ENCODE measurements around the gene SLC22A4.

SLC22A4 gene

DNA sequence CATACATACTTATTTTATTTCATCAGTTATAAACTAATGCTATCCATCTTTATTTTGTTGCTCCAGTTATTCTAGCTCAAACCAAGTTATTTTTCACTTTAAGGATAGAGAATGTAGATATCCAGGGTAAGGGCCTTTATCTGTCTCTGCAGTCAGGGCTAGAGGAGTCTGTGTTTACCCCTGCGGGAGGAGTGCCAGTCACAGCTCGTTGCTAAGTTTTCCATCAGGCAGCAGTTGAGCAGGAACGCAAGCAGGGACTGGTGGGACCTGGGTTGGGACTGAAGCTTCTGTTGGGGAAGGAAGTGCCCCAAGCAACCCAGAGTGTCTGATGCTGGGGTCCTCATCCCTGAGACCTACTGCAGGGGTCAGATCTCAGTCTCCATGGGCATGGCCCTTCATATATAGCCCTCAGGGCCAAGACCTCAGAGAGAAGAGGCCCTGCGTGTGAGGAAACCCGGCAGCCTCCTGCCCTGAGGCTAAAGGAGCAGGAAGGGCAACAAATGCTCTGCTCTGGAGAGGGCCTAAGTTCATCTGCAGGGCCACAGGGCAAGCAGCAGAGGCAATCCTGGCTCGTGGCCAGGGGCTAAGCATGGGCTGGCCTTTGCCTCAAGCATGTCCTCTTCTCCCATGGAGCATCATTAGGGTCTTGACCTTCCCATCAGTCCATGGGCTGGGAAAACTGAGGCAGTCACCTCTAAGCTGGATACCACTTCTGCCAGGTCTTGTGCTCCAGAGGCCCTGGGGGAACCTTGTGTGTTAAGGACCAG is 6.6 kb downstream of the SLC22A4 start:
- DNase-seq (ENCODE audit: low read depth) = no peak

DNA sequence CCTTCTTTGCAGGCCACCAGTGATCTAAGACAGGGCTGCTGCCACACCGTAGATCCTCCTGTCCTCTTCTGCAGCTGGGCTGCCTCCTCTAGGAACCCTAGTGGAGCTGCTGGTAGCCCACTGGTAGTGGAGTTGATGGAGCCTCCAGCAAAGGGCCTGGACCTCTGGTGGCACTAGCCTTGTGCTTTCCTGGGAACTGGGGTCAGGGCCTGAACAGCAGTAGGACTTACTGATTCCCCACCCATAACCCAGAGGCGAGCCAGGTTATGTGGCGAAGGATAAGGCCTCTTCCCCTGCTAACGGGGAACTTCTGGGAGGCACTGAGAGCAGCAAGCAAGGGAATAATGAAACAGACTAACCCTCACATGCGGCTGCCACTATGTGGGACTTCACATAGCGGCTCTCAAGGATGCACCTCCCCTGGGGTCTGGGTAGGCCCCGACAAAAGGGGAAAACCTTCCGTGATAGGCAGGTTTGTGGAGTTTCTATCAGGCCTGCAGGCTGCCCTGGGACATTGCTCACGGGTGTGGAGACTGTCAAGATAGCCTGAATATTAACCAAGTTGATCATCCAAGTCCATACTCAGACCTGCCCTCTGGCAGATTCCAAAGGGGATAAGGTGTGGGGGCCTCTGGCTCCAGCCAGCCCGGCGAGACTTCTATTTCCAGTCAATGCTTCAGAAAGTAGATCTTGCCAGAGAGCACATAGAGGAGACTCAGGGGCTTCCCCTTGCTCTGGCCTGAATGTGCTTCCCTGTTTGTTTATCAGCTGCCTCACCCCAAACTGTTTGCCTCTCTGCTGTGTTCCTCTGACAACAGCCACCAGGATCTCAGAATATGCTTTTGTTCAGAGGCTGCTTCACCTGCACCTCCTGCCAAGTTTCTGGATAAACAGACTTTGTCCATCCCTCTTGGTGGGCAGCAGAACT is 7.4 kb downstream of the SLC22A4 start:
- no peak for DNase-seq (ENCODE audit: low read depth)

DNA sequence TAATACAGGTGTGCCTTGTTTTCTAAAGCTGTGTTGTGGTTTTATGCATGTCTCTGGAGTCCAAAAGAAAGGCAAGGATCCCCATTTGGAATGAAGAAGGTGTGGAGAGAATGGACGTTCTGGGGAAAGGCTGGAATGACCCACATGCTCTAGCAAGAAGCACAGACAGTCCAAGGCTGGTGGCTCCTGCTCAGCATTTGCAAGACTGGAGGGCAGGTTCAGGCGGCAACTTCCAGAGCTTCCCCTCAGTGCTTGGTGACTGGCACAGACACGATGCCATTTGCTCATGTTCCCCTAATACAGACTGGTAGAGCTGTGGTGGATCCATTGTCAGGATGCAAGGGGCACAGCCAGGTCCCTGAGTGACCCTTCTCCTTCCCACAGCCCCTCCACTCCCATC is 8.2 kb downstream of the SLC22A4 start:
- DNase-seq (ENCODE audit: low read depth) = no peak

DNA sequence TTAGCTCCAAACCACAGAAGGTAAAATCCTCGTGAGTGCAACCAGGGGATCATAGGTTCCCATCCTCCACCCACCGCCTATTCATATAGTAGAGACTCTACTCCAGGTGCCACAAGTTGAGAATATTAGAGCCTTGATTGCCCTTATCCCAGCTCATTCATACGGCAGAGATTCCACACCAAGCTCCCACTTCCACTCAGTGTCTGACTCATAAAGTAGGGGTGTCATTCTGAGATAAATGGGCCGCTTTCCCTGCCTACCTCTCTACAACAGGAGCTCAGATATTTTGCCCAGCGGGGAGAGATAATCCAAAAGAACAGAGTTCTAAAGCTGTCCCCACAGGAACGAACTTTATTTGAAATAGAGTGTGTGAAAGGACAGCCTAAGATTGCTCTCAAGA is 9.4 kb downstream of the SLC22A4 start:
- no peak for DNase-seq (ENCODE audit: low read depth)

DNA sequence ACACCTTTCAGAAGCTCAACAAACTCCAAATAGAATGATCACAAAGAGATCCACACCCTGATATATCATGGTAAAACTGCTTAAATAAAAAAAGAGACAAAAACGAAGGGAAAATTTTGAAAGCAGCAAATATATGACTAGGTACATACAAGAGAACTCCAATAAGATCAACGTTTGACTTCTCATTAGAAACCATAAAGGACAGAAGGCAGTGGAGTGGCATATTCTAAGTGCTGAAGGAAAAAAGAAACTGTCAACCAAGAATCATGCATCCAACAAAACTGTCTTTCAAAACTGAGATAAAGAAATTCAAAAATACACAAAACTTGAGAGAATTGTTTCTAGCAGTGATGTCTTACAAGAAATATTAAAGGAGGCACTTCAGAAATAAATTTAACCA is 11.2 kb downstream of the SLC22A4 start:
- no peak for DNase-seq (ENCODE audit: low read depth)

DNA sequence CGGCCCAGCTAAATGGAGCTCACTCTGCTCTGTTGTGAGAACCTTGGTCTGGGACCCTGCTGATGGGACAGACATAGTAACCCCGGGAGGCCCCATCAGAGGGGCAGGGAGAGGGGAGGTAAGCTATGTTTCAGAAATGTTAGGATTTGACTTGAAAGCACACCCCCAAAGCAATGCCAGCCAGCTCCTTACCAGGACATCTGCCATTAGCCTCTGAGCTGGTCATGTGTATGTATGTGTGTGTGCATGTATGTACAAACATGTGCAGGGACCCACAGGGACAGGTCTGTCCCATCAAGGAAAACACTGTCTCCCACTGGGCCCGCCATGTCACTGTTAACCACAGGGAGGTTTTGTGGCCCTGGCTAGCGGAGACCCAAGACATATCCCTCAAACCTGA is 14.5 kb downstream of the SLC22A4 start:
- no peak for DNase-seq (ENCODE audit: low read depth)

DNA sequence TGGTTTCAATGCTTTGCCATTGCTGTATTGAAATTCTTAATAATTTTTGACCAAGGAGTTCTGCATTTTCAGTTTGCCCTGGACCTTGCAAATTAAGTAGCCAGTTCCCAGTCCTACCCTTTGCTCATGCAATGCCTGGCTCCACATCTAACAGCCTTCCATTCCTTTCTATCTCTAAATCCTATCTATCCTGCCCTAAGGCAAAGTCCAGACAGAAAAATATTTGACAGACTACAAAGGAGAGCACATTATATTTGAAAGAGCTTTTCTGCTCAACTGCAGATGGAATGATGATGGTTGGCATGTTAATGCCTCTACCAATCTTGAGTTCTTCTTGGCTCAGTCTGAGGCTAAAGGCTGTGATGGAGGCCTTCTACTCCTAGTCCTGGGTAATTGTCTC is 15.5 kb downstream of the SLC22A4 start:
- DNase-seq (ENCODE audit: low read depth) = no peak

DNA sequence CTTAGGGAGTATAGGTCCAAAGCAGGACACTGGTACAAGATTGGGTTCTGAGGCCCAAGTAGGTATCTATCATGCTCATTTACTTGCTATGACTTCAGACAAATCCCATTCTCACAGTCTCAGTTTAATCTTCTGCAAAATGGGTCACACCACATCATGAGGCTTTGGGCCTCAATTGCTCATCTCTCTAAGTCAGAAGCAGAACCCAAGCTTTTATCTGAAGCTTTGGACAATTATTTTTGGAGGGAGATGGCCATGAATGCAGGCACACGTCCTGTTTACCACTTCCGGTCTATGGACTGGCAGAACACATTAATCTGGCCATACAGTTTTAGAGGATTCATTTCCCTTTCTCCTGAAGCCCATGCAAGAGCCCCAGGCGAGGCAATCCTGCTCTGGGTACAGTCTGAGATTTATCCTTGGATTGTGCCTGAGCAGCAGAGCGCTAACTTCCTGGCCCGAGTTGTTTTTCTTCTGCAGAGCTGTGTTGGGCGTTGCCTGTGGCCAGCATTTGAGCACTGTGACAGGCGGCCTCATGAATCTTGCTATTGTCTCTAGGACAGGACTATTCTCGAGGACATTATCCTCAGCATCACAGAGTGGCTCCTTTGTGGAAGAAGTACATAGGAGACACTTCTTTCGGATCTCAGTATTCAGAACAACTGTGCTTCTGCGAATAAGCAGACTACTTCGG is 16.1 kb downstream of the SLC22A4 start:
- no peak for DNase-seq (ENCODE audit: low read depth)

DNA sequence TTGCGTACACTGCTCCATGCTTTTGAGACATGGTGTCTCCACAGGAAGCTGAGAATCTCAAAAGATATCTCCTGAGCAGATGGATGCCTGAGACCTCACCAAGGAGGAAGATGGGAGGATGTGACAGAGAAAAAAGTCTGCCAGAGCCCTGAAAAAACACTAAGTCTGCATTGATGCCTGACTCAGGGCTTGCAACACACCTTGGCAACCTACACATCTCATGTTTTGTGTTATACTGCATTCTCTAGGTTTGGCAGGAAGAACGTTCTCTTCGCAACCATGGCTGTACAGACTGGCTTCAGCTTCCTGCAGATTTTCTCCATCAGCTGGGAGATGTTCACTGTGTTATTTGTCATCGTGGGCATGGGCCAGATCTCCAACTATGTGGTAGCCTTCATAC is 19.2 kb downstream of the SLC22A4 start:
- DNase-seq (ENCODE audit: low read depth) = no peak

DNA sequence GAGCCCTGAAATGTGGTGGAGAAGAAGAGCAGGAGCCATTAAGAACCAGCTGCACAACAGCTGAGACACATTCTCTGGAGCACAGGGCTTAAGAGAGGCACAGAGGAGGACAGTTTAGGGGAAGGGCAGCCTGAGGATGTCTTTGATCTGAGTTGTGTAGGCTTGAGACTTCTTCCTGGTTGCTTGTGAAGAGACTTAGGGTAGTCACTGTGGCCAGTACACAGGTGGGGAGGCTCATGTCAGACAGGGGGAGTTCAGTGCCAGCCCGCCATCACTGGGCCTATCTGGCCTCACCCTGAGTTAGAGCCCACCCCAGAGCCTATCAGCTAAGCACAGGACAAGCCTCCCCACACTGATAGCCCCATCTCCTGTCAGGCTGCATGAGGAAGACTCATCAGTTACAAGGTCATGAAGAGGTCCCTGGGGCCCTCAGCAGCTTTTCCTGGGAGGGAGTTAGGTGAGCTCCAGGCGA is 19.8 kb downstream of the SLC22A4 start:
- no peak for DNase-seq (ENCODE audit: low read depth)

DNA sequence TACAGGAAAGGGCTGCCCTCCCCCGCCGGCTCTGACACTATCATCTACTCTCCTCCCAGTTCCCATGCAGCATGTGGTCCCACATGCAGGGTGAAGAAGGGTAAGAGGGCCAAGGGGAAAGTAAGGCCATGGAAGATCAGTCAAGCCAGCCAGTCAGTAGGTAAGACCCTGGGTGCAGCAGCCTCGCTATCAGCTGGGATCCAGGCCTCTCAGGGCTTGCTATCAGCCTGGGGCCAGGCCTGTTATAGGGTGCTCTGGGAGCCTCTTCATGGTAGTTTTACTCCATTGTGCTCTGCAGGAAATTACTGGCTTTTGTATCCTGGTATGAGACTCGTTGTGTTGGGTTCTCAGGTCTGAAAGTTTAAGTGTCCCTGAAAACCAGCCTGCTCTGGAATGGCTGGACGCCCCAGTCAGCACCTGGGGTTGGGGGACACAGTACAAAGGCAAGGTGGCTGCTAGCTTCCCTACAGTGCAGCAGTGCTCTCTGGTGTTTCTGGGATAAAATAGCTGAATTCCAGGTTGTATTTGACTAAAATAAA is 21.4 kb downstream of the SLC22A4 start:
- no peak for DNase-seq (ENCODE audit: low read depth)

DNA sequence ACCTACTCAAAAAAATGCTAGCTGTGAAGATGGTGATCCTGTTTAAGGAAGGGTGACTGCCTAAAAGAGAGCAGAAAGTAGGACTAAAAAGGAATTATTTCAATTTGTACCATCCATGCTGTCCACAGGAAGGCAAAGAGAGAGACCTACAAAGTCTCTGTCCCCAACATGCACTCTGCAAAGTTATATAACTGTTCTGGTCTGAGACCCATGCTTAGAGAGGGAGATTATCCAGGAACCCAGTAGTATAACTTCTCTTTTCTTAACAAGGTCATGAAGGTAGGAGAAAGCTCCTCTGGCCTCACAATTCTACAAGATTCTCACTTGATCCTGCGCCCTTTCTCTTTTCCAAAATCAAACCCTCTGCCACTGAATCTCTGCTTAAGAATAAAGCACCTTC is 25.8 kb downstream of the SLC22A4 start:
- no peak for DNase-seq (ENCODE audit: low read depth)

DNA sequence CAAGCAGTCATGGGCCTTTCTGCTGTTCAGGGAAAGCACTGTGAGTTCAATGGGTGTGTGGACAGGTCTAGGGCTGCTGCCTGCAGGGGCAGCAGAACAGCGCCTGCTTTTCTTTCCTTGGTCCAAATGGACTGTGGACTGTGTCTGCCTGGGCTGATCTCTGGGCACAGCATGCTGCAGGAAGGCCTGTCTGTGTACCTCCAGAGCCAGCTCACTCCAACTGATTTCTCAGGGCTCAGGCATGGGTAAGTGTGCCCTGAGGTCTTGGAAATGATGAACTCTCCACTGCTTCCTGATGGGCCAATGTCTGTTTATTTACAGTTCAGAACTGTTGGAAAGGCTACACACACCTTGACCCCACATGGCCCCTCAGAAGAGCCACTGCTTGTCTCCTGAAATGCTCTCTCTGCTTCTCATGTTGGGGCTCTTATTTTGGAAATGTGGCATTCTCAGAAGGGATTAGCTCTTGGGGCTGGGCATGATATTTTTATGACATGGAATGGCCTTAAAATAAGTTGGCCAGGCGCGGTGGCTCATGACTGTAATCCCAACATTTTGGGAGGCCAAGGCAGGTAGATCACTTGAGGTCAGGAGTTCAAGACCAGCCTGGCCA is 27.0 kb downstream of the SLC22A4 start:
- DNase-seq (ENCODE audit: low read depth) = no peak

DNA sequence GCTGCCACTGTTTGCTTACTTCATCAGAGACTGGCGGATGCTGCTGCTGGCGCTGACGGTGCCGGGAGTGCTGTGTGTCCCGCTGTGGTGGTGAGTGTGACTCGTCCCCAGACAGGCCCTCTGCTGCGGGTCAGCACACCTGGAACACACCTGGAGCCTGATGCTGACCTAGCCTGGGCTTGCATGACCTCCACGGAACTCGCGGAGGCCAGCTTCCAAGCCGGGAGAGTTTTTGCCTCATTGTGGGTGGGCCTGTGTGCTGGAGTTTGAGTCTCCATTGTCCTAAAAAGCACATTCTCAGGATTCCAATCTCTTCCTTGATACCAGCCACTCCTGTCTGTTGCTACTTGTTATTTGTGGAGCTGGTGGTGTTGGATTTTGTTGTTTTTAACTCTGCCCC is 28.1 kb downstream of the SLC22A4 start:
- no peak for DNase-seq (ENCODE audit: low read depth)

DNA sequence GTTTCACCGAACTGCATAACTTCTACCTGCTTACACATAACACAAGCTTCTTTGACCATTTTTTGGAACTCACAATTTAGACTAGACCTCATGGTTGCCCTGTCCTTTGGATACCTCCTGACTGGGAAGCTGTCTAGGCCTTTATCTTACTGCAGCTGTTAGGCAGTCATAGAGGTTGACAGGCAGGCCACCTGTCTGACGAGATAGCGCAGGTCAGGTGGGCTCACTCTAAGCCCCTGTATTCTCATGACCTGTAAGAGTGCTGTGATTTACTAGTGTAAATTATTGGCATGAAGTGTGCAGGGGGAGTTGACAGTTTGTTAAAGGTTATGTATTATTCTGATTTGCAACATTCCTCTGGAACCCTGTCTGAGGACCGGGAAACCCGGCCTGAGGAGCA is 29.0 kb downstream of the SLC22A4 start:
- no peak for DNase-seq (ENCODE audit: low read depth)

DNA sequence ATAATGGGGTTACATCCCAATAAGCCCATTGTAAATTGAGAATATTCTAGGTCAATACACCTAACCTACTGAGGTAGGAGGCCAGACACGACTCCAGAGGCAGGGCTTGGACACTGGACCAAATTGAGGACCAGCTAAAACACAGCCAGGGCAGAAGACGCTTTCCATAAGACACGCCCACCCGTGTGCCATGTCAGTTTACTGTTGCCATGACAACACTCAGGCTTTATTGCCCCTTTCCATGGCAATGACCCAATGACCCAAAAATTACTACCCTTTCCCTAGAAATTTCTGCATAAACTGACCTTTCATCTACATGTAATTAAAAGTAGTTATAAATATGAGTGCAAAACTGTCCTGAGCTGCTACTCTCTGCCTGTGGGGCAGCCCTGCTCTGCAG is 31.5 kb downstream of the SLC22A4 start:
- no peak for DNase-seq (ENCODE audit: low read depth)

DNA sequence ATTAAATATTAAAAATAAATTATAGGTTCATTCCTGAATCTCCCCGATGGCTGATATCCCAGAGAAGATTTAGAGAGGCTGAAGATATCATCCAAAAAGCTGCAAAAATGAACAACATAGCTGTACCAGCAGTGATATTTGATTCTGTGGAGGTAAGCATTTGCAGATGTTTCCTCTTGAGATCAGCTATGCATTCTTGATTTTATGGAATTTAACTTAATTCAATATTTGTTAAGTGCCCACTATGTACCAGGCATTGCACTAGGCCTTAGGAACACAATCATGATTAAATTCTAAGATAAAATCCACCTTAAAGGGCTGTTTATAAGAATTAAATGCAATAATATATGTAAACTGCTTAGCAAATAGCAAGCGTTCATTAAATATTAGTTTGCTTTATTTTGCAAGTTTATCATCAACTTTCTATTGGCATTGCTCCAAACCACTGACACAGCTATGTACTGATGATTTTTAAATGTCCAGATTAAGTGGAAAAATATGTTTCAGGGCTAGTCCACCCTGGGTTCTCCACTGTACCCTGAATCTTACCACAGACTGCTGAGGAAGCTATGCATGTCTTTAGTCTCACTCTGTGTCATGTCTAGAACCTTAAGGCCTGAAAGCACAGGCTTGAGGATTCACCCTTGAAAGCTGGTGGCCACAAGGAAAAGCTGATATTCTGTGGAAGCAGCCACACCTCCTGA is 33.2 kb downstream of the SLC22A4 start:
- no peak for DNase-seq (ENCODE audit: low read depth)

DNA sequence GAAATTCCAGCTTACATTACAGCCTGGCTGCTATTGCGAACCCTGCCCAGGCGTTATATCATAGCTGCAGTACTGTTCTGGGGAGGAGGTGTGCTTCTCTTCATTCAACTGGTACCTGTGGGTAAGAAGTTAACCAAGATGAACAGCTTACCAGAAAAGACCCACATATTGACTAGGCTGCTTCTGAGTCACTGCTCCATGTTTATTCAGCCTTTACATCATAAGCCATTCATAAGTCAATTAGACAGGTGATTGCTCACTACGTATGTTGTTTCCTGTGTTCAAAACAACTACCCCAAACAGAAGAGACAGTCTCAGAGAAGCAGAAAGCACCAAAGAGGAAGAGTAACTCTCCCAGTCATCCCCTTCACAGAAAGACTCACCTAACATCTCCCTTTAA is 40.6 kb downstream of the SLC22A4 start:
- no peak for DNase-seq (ENCODE audit: low read depth)

DNA sequence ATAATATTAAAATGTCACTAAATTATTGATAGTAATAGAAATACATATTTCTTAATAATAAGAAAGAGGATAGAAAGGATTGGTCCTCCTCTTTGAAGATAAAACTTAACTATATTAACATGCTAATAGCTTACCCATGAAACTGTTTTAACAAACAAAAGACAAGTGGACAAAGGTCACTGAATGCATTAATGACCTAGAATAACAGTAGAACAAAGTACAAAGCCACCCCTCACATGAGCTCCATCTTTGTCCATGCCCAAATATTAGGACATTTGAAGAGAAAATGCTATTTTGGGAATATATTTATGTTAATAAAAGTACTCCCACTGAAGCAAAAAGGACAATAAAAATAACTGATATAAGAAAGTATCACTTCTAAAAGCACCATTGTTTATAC is 41.2 kb downstream of the SLC22A4 start:
- no peak for DNase-seq (ENCODE audit: low read depth)

DNA sequence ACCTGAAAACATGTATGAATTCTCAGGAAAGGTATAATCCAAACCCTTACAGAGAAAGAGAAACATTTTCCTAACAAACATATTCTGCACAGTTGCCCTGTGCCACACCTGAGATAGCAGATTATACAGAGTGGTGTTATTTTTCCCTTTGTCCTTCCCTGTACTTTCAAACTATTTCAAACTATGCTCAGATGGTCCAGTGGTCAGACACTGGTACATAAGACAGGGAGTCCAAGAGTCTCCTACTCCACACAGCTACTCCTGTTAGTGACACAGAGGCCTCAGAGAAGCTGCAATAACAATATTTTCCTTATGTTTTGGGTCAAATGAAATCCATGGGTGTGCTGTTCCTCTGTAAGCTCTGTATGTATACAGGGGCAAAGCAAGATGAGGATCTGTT is 45.3 kb downstream of the SLC22A4 start:
- DNase-seq (ENCODE audit: low read depth) = no peak
